GM23338 (cell line): ENCODE data around the gene IRF8.

Experiments used
- CREB1 ChIP-seq: fragments of 250-450 bp; sonication (Bioruptor Pico); IDR thresholded peaks from 2 replicates; pipeline ENCODE4 v1.5.0; 2020; ENCODE audit warnings: low read depth, mild to moderate bottlenecking, moderate library complexity
- CTCF ChIP-seq, 2 experiments: fragments of 200-600 bp in 1 of 2; sonication (generic) in 1 of 2; conservative IDR thresholded peaks; 2 replicates each; pipeline versions ENCODE4 v1.5.1 to v1.6.1; 2016 to 2017; ENCODE audit warnings: antibody characterized with exemption in 2 of 2, low read depth in 2 of 2, mild to moderate bottlenecking in 2 of 2, moderate library complexity in 1 of 2
- EZH2 ChIP-seq: fragments of 200-600 bp; sonication (generic); IDR thresholded peaks from one replicate; pipeline ENCODE4 v1.8.0; 2017; ENCODE audit warnings: antibody characterized with exemption, mild to moderate bottlenecking, low read depth; ENCODE audit not compliant: unreplicated experiment
- EZH2phosphoT487 ChIP-seq: fragments of 200-600 bp; sonication (generic); IDR thresholded peaks from one replicate; pipeline ENCODE4 v1.8.1; 2018; ENCODE audit warnings: antibody characterized with exemption; ENCODE audit not compliant: unreplicated experiment
- JUNB ChIP-seq: IDR thresholded peaks from one replicate; pipeline ENCODE4 v1.6.1; 2016; ENCODE audit warnings: antibody characterized with exemption; ENCODE audit not compliant: unreplicated experiment
- NANOG ChIP-seq: IDR thresholded peaks from 2 replicates; pipeline ENCODE4 v1.6.1; 2016; ENCODE audit warnings: antibody characterized with exemption, borderline replicate concordance
- POLR2AphosphoS5 ChIP-seq: IDR thresholded peaks from 2 replicates; pipeline ENCODE4 v1.6.1; 2016; ENCODE audit warnings: antibody characterized with exemption, low read depth
- REST ChIP-seq: IDR thresholded peaks from one replicate; pipeline ENCODE4 v1.6.1; 2018; ENCODE audit warnings: antibody characterized with exemption; ENCODE audit not compliant: unreplicated experiment
- STAT1 ChIP-seq: IDR thresholded peaks from one replicate; pipeline ENCODE4 v1.6.1; 2016; ENCODE audit warnings: antibody characterized with exemption; ENCODE audit not compliant: unreplicated experiment
- ZNF331 ChIP-seq: fragments of 250-450 bp; sonication (Bioruptor Pico); IDR thresholded peaks from 2 replicates; pipeline ENCODE4 v1.5.0; 2020; ENCODE audit warnings: low read depth, mild to moderate bottlenecking, moderate library complexity
- TF ChIP-seq, protein P1 (sequence below): IDR thresholded peaks from 2 replicates; pipeline ENCODE4 v1.6.1; 2016; ENCODE audit warnings: antibody characterized with exemption

DNA sequence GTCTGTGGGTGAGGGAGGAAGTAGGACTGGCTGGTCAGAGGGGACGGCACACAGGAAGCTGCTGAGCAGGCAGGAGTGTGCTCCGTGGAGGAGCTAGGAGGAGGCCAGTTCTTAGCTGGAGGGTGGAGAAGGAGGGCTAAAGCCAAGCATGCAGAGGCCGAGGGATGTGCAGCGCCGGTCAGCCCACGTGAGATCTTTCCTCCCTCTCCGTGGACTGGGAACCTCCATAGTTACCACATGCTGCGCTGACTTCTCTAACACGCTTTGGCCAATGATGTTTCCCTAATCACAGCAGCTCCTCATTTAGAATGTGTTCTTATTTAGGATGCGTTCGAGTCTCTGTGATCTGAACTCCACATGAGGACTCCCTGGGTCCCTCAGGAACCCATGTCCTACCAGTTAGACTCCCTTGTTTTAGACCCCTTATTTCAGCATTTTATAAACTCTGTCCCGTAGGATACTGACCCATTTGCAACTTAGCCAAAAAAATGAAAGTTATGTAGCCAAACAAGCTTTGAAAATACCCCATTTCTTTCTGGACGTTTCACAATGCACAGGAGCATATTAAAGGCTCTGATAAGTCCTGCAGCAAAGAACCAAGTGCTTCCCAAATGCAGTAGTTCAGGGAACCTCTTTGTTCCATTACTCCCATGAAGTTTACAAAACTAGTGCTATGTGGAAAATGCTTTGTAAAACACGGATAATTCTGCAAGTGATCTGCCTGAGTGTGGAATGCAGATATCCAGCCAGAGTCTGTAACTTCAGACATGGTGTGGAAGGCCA lies 51.4 kb downstream of the IRF8 start:
- no peak for TF ChIP-seq CTCF (conservative IDR thresholded peaks at IDR 0.05; ENCODE audit: low read depth in 2 of 2)
- no peak for TF ChIP-seq EZH2
- TF ChIP-seq REST: no peak
- TF ChIP-seq EZH2phosphoT487: no peak
- no peak for TF ChIP-seq POLR2AphosphoS5
- TF ChIP-seq, protein P1, sequence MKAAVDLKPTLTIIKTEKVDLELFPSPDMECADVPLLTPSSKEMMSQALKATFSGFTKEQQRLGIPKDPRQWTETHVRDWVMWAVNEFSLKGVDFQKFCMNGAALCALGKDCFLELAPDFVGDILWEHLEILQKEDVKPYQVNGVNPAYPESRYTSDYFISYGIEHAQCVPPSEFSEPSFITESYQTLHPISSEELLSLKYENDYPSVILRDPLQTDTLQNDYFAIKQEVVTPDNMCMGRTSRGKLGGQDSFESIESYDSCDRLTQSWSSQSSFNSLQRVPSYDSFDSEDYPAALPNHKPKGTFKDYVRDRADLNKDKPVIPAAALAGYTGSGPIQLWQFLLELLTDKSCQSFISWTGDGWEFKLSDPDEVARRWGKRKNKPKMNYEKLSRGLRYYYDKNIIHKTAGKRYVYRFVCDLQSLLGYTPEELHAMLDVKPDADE: no peak
- TF ChIP-seq CREB1 (CRISPR knock-in tag): no peak
- no peak for TF ChIP-seq NANOG
- TF ChIP-seq STAT1: no peak
- no peak for TF ChIP-seq JUNB
- no peak for TF ChIP-seq ZNF331
